NCI-H510A treated with DMSO at 0.1 percent for 48 hours (cell line): ENCODE measurements around the gene ASF1B.

Source experiments
- DNase-seq: peaks from one replicate; lab custom pipeline; 2025; lab: John Stamatoyannopoulos, UW

Gene ASF1B

GRCh38 chr19:14110650-14111049 is 25.7 kb downstream of the ASF1B start:
- no peak for DNase-seq

- no peak for DNase-seq
Observed at GRCh38 chr19:14107581-14108461, 28.6 kb downstream of the ASF1B start.

GRCh38 chr19:14106840-14107239 is 29.5 kb downstream of the ASF1B start:
- no peak for DNase-seq

GRCh38 chr19:14105680-14106079 is 30.7 kb downstream of the ASF1B start:
- DNase-seq: no peak

- no peak for DNase-seq
Observed at GRCh38 chr19:14103310-14103709, 33.1 kb downstream of the ASF1B start.

- DNase-seq: no peak
Observed at GRCh38 chr19:14102756-14103155, 33.6 kb downstream of the ASF1B start.

GRCh38 chr19:14102102-14102696 is 34.2 kb downstream of the ASF1B start:
- DNase-seq: no peak

GRCh38 chr19:14101003-14101545 is 35.3 kb downstream of the ASF1B start:
- no peak for DNase-seq

- DNase-seq: no peak
Observed at GRCh38 chr19:14097532-14098151, 38.7 kb downstream of the ASF1B start.

GRCh38 chr19:14096272-14096992 is 40.0 kb downstream of the ASF1B start:
- no peak for DNase-seq

- DNase-seq: no peak
Observed at GRCh38 chr19:14094854-14095253, 41.5 kb downstream of the ASF1B start.

- no peak for DNase-seq
Observed at GRCh38 chr19:14093117-14093823, 43.1 kb downstream of the ASF1B start.

GRCh38 chr19:14091813-14092462 is 44.5 kb downstream of the ASF1B start:
- no peak for DNase-seq

GRCh38 chr19:14091081-14091812 is 45.1 kb downstream of the ASF1B start:
- DNase-seq: peak; percentile 80

GRCh38 chr19:14090509-14091080 is 45.8 kb downstream of the ASF1B start, which contains the start of gene SAMD1:
Gene SAMD1, minus strand, starts transcription at chr19:14090751.
- peak; percentile 80 for DNase-seq

- DNase-seq: no peak
Observed at GRCh38 chr19:14089662-14090508, 46.5 kb downstream of the ASF1B start.

- DNase-seq: no peak
Observed at GRCh38 chr19:14089412-14089661, 47.1 kb downstream of the ASF1B start.

GRCh38 chr19:14088634-14089411 is 47.6 kb downstream of the ASF1B start:
- DNase-seq: no peak
